ENCODE results near the gene MAX.

DNA sequence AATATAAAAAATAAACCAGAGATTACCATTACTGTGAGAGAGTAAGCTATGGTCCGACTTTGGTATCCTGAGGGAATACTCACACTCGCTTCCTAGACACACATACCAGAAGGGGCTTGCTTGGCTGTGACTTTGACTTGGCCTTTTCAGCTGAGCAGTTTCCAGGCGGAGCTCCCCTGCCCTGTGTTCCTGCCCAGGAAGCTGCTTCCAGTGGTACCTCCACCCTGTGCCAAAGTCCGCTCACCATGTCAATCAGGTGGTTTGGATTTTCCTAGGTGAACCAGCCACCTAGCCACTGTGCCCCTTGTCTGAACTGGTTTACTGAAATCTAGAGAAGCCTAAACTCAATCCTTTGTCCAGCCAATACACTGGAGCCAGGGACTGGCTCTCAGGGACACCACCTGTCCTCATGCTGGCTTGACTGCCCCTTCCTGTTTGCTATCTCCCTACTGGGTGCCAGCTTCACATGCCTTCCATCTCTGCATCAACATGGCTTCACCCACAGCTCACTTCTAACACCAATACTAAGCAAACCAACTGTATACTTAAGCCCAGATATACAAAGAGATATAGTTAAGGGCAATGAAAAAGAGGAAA lies 28.6 kb downstream of the MAX start:
- TF ChIP-seq POLR2A (IDR thresholded peaks at IDR 0.05), result no peak
- no peak for TF ChIP-seq CTCF (IDR thresholded peaks at IDR 0.05)
- TF ChIP-seq EP300 (IDR thresholded peaks at IDR 0.05), result no peak

Data from stomach (tissue), 4 donors.